Measurements from ENCODE around the gene PACRGL. TPM values are rescaled to one million over a fixed set of nuclear protein-coding genes. Genes with fewer than 3 reads are reported as not detected.

The PACRGL gene
- polyA plus RNA-seq, 1 of the 3 experiments (the other 2 are of a cell fraction), result 11.8 TPM

- H3K79me2 ChIP-seq (ENCODE audit: insufficient read depth), result no peaks in the 10 kb centered on the region
- no peak overlapping the region for H3K4me2 ChIP-seq
- H3K9me3 ChIP-seq, result no peaks in the 10 kb centered on the region
- no peak overlapping the region for H2AFZ ChIP-seq (ENCODE audit: low read depth)
- TF ChIP-seq MEF2A (IDR thresholded peaks at IDR 0.05; ENCODE audit: borderline replicate concordance, low read depth) (no peak), FOSL2 (IDR thresholded peaks at IDR 0.05; ENCODE audit: borderline replicate concordance, low read depth) (peak; percentile 16; the same call in 1 of the 2 replicates)
- no peak overlapping the region for H3K4me3 ChIP-seq (ENCODE audit: low read depth in 2 of 2, low read length in 1 of 2)
- ChIA-PET POLR2A (no interaction called here), CTCF (interaction anchor here (1.8 kb wide), 1 partner anchor 22 kb away, joined by 12 read pairs; no protein-coding TSS in a partner anchor)
- no peak overlapping the region for H3K9ac ChIP-seq
- H3F3A ChIP-seq (replicated peaks; ENCODE audit: insufficient read depth), result peaks cover 5% of the 10 kb centered on the region
- DNase-seq, result no peak
- H3K36me3 ChIP-seq (replicated peaks in 1 of 2; ENCODE audit: control insufficient read depth in 1 of 2, insufficient read depth in 2 of 2, low read length in 1 of 2), result no peaks in the 10 kb centered on the region
- no peaks in the 10 kb centered on the region for H3K9me2 ChIP-seq
- H3K27ac ChIP-seq (ENCODE audit: low read depth in 2 of 2, low read length in 1 of 2), result no peak overlapping the region
- 0% methylated on average over 1 of the region's 1 CpG for WGBS (ENCODE audit: low lambda C conversion rate)
- H3K27me3 ChIP-seq (ENCODE audit: insufficient read depth), result no peaks in the 10 kb centered on the region
- H4K20me1 ChIP-seq (ENCODE audit: insufficient read depth), result no peaks in the 10 kb centered on the region
- peaks cover 0 to 8% of the 10 kb centered on the region in 2 experiments; a peak in 1 of 4 replicates for H3K4me1 ChIP-seq (ENCODE audit: control insufficient read depth in 1 of 2, insufficient read depth in 2 of 2, low read depth in 1 of 2, low read length in 1 of 2)
Observed at GRCh38 chr4:20662851-20663250, 37.4 kb upstream of the PACRGL start.

- WGBS (ENCODE audit: low lambda C conversion rate), result 44% methylated on average over 4 of the region's 4 CpGs
- Histone ChIP-seq H3K27ac (ENCODE audit: low read depth in 2 of 2, low read length in 1 of 2) (no peak overlapping the region), H3K4me2 (no peak overlapping the region), H3K36me3 (replicated peaks in 1 of 2; ENCODE audit: control insufficient read depth in 1 of 2, insufficient read depth in 2 of 2, low read length in 1 of 2) (no peaks in the 10 kb centered on the region), H3K27me3 (ENCODE audit: insufficient read depth) (no peaks in the 10 kb centered on the region), H2AFZ (ENCODE audit: low read depth) (no peak overlapping the region), H3K9me2 (no peaks in the 10 kb centered on the region), H3F3A (replicated peaks; ENCODE audit: insufficient read depth) (peaks cover 5% of the 10 kb centered on the region), H3K9me3 (no peaks in the 10 kb centered on the region), H4K20me1 (ENCODE audit: insufficient read depth) (no peaks in the 10 kb centered on the region), H3K9ac (no peak overlapping the region), H3K4me3 (ENCODE audit: low read depth in 2 of 2, low read length in 1 of 2) (no peak overlapping the region), H3K79me2 (ENCODE audit: insufficient read depth) (no peaks in the 10 kb centered on the region), H3K4me1 (ENCODE audit: control insufficient read depth in 1 of 2, insufficient read depth in 2 of 2, low read depth in 1 of 2, low read length in 1 of 2) (peaks cover 0 to 8% of the 10 kb centered on the region in 2 experiments; a peak in 1 of 4 replicates)
- no peak for TF ChIP-seq SIN3A (IDR thresholded peaks at IDR 0.05; ENCODE audit: borderline replicate concordance, low read depth, low read length)
- TF ChIP-seq RAD21 (IDR thresholded peaks at IDR 0.05; ENCODE audit: low read length), result no peak
- no peak for TF ChIP-seq TEAD4 (IDR thresholded peaks at IDR 0.05; ENCODE audit: borderline replicate concordance, insufficient read depth)
- peak; percentile 48 for TF ChIP-seq GATA2 (CRISPR knock-in tag; IDR thresholded peaks at IDR 0.05)
- no peak for TF ChIP-seq ZBTB33 (IDR thresholded peaks at IDR 0.05; ENCODE audit: borderline replicate concordance, low read depth)
- TF ChIP-seq USF1 (IDR thresholded peaks at IDR 0.05; ENCODE audit: borderline replicate concordance, low read depth), result no peak
- TF ChIP-seq NFIC (IDR thresholded peaks at IDR 0.05; ENCODE audit: borderline replicate concordance), result no peak
- no peak for TF ChIP-seq TCF12 (IDR thresholded peaks at IDR 0.05)
- no peak for TF ChIP-seq REST (IDR thresholded peaks at IDR 0.05; ENCODE audit: low read depth, low read length)
- 0 out of 2 replicates have a peak, but pooled peaks have one; percentile 51 for TF ChIP-seq RCOR1 (IDR thresholded peaks at IDR 0.05; ENCODE audit: low read length)
- no peak for TF ChIP-seq EP300 (IDR thresholded peaks at IDR 0.05; ENCODE audit: borderline replicate concordance in 1 of 2, low read depth in 1 of 2, low read length in 1 of 2)
- no peak for TF ChIP-seq YY1 (IDR thresholded peaks at IDR 0.05; ENCODE audit: low read depth)
- peak; percentile 30 for DNase-seq
- ChIA-PET CTCF (interaction anchor here (1.4 to 1.5 kb wide), 3 partner anchors 19 to 244 kb away, joined by 3 to 10 read pairs (median 4); no protein-coding TSS in a partner anchor), POLR2A (no interaction called here)
Observed at GRCh38 chr4:20666012-20666860, 34.0 kb upstream of the PACRGL start.
